Measurements from ENCODE around the gene CACNG3.

DNA sequence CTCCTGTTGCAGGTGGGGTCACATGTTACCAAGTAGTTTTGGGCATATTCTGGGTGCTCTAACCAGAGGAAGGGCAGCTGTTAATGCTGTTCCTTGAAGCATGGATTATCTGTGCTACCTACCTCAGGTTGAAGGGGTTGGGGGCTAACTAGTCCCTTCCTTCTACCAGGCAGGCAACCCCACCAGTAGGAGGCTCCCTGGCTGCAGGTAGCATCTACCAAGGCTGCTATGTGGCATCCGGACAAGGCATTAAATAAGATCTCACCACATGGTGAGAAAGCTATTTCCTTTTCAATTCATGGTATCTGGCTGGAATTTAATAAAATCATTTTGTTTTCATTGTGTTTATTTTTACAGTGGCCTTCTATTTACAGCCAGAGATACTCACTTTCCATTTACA lies 62.5 kb downstream of the CACNG3 start:
- TF ChIP-seq POLR2A (IDR thresholded peaks at IDR 0.05), result no peak
- TF ChIP-seq, protein P1, sequence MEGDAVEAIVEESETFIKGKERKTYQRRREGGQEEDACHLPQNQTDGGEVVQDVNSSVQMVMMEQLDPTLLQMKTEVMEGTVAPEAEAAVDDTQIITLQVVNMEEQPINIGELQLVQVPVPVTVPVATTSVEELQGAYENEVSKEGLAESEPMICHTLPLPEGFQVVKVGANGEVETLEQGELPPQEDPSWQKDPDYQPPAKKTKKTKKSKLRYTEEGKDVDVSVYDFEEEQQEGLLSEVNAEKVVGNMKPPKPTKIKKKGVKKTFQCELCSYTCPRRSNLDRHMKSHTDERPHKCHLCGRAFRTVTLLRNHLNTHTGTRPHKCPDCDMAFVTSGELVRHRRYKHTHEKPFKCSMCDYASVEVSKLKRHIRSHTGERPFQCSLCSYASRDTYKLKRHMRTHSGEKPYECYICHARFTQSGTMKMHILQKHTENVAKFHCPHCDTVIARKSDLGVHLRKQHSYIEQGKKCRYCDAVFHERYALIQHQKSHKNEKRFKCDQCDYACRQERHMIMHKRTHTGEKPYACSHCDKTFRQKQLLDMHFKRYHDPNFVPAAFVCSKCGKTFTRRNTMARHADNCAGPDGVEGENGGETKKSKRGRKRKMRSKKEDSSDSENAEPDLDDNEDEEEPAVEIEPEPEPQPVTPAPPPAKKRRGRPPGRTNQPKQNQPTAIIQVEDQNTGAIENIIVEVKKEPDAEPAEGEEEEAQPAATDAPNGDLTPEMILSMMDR (IDR thresholded peaks at IDR 0.05), result no peak
